Bone marrow (tissue), 2 donors: ENCODE data around the gene COPG2.
"Not testable (repeated sequence)": the region's sequence is repeated elsewhere in the genome, so short reads cannot be mapped to it uniquely, and the experiment has no call there.

Experiments
- DNase-seq, 2 donors: peaks; one replicate each; lab custom pipeline; 2025; lab: John Stamatoyannopoulos, UW

The COPG2 gene

DNA sequence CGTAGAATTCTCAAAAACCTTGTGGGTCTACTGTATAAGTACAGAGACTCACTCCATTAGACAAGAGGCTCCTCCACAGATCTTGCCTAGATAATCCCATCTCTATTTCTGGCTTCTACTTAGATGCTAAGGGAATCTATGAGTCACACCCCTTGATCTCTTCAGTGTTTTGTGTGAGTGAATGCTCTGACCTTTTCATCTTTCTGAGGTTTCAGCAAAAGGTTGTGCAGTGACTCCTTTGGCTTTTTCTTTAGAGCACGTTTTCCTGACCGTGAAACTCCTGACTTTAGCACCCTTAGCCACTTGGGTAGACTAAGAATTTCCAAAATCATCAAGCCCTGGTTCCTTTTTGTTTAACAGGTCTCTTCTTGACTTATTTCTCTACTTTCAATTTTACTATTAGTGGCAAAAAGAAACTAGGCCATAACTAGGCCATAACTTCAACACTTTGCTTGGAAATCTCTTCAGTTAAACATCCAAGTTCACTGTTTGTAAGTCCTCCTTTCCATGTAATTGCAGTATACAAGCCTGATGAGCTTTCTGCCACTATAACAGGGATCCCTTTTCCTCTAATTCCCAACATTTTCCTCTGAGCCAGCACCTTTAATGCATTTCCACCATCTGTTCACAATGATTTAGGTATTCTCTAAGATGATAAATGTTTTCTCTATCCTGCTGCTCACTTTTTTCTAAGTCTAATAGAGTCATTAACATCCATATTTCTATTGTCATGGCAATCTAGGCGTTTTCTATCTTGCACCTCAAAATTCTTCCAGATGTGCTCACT lies 19.4 kb downstream of the COPG2 start:
- DNase-seq, result no peak

- no peak for DNase-seq
These were observed 20.0 kb downstream of the COPG2 start for GRCh38 chr7:130648580-130648979.

DNA sequence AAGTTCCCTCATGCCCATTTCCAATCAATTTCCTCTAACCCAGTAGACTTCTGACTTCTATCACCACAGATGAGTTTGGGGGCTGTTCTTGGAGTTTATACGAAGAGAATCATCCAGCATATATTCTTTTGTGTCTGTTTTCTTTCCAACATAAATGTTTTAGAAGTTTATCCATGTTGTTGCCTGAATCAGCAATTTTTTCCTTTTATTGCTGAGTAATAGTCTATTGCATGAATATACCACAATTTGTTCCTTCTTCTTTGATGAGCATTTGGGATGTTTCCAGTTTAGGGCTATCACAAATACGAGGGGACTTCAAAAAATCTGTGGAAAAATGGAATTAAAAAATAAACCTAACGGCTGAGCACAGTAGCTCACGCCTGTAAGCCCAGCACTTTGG lies 26.2 kb downstream of the COPG2 start:
- DNase-seq, result no peak

DNA sequence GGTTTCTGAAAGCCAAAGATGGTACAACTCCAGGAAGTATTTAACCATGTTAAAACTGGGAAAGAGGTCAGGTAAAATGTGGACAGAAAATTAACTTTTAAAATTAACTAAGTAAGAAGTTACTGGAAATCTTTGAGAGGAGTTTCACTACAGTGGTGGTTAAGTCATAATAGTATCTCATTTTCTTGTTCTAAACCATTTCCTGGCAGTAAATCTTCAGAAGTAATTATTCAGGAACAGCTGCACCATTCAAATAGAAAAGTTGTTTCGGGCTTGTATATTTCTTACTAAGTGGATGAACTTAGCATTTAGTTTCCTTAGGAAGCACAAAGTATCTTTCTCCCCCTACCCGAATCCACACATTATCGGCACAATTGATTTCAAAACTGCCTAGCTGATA lies 27.1 kb downstream of the COPG2 start:
- DNase-seq, result no peak

DNA sequence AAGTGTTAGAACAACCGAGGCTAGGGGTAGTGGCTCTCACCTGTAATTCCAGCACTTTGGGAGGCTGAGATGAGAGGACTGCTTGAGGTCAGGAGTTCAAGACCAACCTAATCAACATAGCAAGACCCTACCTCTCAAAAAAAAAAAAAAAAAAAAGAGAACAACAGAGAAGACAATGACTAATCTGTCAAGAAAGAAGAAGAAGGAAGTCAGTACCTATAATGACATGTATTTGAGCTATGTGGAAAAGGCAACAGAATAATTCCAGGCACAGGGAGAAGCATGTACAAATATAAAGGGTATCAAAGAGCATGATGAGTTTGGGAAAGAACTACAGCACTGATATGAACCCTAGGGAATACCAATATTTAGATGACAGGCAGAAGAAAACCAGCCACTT lies 27.5 kb downstream of the COPG2 start:
- DNase-seq, result no peak

- no peak for DNase-seq
These were observed 29.2 kb downstream of the COPG2 start for GRCh38 chr7:130639388-130639787.

GRCh38 chr7:130632111-130632510 lies 36.4 kb downstream of the COPG2 start:
- no peak for DNase-seq

GRCh38 chr7:130628901-130629300 lies 39.6 kb downstream of the COPG2 start:
- DNase-seq, result no peak

GRCh38 chr7:130627775-130628174 lies 40.8 kb downstream of the COPG2 start:
- DNase-seq, result no peak

DNA sequence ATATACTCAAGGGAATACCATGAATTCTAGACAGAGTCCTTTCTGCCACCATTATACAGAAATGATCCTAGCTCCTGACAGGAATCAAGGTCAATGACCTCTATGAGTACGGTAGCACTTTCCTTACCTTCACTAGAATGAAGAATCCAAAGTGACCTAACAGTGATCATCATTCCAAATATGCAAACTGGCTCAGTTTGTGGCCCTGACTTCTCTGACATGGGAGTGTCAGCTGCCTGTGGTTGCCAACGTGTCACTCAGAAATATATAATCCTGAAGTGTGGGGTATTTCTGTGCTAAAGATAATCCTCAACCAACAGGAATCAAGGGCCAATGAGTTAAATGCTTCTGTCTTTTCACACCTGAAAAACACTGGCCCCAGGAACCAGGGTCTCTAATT lies 45.7 kb downstream of the COPG2 start:
- DNase-seq, result no peak

DNA sequence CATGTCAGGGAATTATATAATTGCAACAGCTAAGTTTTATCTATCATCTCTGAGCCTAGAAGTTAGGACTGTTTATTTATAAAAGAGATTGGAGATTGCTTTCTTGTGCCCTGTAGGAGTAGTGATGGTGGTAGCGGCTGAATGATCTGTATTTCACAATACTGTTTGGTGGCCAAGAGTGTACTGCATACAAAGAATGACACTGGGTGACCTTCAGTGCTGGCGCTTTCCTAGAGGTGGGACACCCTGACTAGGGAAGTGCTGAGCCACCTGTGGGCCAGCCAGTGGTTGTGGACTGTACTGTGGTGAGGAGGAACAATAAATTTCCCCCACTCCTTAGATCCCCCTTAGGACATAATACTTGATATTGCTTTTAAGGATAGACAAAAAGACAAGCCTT lies 53.0 kb downstream of the COPG2 start:
- DNase-seq, result no peak

- no peak for DNase-seq
These were observed 54.1 kb downstream of the COPG2 start for GRCh38 chr7:130614449-130614848.

GRCh38 chr7:130611218-130611617 lies 57.3 kb downstream of the COPG2 start:
- no peak for DNase-seq

DNA sequence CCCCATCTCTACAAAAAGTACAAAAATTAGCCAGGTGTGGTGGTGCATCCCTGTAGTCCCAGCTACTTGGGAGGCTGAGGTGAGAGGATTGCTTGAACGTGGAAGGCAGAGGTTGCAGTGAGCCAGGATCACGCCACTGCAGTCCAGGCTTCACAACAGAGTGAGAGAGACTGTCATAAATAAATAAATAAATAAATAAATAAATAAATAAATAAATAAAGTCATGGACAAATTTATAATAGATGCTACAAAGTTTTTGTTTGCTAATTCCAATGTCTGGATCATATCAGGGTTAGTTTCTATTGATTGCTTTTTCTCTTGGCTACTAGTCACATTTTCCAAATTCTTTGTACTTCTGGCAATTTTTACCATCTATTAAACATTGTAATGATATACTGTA lies 61.5 kb downstream of the COPG2 start:
- not testable (repeated sequence) for DNase-seq

DNA sequence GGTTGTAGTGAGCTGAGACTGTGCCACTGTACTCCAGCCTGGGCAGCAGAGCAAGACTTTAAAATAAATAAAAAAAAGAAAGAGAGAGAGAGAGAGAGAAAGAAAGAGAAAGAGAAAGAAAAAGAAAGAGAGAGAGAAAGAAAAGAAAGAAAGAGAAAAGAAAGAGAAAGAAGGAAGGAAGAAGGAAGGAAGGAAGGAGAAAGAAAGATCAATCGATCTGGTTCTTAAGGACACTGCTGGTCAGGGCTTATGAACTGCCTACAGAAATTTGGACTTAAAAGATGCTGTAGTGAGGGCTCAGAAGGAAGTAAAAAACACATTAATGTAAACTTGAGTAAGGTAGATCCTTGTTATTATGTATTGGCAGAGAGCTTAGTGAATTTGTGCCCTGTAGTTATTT lies 62.4 kb downstream of the COPG2 start:
- DNase-seq, result no peak

DNA sequence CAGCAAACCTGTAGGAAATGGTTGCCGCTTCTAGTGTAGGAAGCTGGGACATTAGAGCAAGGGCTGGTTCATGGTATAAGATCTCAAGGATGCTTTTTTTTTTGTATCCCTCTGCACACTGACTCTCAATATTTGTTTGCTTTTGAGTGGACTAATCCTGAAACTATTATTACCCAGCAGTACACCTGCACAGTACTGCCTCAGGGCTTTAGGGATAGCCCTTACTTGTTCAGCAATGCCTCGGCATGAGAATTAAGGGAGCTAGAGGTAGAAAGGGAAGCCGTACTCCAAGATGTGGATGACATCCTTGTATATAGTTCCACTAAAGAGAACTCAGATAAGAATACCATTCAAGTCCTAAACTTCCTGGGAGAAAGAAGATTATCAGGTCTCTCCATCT lies 70.5 kb downstream of the COPG2 start:
- DNase-seq, result no peak

DNA sequence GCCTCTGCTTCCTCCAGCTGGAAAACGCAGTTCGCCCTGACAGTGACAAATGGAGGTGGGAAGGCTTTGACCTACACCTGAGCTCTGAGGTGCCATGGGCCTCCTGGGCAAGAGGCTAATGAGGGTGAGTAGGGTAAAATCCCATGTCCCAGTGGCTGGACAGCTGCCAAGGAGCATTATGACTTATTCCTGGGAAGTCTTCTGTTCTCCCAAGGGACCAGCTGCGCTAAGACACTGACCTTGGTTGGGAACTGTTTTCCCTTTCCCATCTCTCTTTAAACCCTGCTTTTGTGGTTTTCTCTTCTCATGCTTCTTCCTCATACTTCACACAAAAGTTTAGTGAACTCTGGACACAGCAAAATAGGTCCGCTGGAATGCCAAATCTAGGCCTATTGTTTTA lies 72.6 kb downstream of the COPG2 start:
- no peak for DNase-seq

DNA sequence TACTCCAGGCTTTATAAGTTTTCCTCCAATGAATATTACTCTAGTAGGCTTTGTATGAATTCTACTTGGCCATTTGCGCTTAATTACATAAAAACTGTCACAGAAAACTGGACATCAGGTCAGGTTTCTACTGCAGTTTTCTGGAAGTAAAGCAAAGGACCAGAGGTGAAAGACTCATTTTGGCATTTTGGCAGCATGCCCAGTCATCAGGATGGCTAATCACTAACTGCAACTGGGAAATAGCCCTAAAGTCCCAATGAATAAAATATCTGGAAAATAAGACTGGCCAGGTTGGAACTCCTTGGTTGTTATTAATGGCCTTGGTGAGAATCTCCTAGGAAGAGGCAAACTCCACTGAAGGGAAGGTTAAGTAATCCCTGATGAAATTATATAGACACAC lies 75.5 kb downstream of the COPG2 start:
- DNase-seq, result no peak

GRCh38 chr7:130591464-130591863 lies 77.1 kb downstream of the COPG2 start:
- not testable (repeated sequence) for DNase-seq

- DNase-seq, result not testable (repeated sequence)
These were observed 82.6 kb downstream of the COPG2 start for GRCh38 chr7:130585932-130586331.

GRCh38 chr7:130575110-130575509 lies 93.4 kb downstream of the COPG2 start:
- DNase-seq, result not testable (repeated sequence)

GRCh38 chr7:130570144-130570543 lies 98.4 kb downstream of the COPG2 start:
- not testable (repeated sequence) for DNase-seq

- no peak for DNase-seq
These were observed 101.7 kb downstream of the COPG2 start for GRCh38 chr7:130566898-130567280.

DNA sequence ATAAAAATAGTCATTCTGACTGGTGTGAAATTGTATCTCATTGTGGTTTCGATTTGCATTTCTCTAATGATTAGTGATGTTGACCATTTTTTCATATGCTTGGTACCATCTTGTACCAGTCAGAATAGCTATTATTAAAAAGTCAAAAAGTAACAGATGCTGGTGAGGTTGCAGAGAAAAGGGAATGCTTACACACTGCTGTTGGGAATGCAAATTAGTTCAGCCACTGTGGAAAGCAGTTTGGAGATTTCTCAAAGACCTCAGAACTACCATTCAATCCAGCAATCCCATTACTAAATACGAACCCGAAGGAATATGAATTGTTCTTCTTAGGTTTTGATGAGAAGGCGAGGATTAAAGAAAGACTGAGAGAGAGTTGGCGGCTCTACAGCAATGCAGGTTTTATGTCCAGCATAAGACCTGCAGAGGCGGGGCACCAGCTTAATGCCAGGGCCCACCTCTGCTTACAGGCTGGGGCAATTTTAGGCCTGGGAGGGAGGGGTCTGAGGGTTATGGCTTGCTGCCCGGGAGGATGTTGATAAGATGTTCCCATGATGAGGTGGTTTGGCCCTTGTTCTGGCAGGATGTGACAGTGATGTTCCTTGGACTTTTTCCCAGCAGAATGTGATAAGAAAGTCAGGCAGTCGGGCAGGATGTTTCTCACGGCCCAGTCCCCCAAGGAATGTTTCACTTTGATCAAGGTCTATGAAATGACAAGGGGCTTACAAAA lies 102.2 kb downstream of the COPG2 start:
- DNase-seq, result no peak
